Middle frontal gyrus (tissue), 1 donor: Measurements from ENCODE around the gene ATPAF1.

ENCODE experiments used
- DNase-seq: peaks from one replicate; pipeline ENCODE4 v3.0.0-alpha.2; 2015; ENCODE audit warnings: low spot score; ENCODE audit errors: extremely low spot score

Gene ATPAF1

DNA sequence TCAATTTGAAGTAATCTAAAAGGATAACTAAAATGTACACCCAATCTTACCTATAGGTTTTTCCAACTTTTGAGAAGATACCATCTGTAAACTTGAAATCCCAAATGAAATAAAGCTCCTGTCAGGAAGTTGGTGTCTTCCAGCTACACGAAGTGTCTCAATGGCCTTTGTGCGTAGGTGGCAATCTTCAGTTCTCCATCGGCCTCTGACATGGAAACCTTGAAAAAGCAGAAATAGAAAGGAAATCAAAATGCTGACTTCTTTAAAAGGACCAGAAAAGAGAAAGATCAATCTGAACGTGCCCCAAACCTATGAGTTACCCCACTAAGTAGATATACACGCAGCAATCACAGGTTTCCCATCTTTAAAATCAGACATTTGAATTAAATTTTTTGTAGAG lies 74.1 kb downstream of the ATPAF1 start:
- DNase-seq: no peak

- no peak for DNase-seq
Observed at GRCh38 chr1:46592823-46593222, 75.3 kb downstream of the ATPAF1 start.

- no peak for DNase-seq
Observed at GRCh38 chr1:46589529-46589928, 78.6 kb downstream of the ATPAF1 start.

DNA sequence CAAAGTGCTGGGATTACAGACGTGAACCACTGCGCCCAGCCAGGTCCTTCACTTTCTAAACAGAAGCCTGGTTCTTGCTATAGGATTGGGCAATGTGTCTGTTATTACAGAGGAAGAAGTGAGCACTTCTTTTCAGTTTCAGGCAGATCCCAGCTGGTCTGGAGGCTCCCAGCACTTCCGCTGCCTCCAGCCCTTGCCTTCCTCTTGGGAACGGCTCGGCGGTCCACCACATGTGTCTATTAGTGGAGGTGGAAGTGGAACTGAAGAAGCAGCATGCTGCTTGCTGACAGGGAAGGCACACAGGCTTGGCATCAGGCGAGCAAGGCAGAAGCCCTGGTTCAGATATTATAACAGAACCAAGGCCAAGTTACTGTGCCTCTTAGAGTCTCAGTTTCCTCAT lies 81.1 kb downstream of the ATPAF1 start:
- no peak for DNase-seq

DNA sequence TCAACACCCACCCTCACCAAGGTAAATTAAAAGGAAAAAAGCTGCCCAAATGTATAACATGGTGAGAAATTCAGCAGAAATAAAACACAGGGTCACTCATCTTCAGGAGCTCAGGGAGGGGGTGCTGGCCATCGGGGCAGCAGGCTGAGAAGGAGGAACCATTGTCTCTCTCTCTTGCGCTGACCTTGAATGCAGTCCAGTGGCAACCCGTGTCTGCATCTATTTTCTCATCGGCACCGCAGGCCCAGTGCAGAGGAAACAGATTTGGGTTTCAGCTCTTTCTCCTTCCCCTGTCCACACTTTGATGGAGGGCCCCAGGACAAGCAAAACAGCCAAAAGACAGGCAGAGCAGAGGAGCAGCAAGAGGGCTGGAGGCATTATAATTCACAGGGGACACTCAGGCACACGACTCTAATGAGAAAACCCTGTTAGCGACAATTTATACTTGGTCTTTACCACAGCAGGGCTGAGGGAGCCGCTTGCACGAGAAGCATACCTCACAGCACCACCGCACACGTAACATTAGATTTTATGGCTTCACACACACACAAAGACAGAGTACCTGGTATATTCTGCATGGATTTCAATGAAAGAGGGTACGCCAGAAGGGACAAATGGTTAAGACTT lies 82.7 kb downstream of the ATPAF1 start:
- no peak for DNase-seq

DNA sequence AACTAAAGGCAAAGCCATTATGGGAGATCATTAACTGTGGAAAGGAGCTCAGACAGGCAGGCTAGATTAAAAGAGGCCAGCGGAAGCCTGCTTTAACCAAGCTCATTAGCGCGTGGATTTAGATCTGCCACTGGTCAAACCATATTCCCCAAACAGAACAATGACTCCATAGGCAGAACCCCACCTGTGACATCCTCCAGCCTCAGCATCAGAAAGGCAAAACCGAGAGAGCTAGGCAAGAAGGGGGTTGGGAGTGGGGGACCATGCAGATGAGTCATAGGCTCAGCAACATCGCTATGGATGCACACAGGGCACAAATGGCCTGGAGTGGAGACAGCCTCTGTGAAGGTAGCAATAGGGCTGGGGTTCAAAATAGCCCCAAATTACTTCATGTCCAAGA lies 84.7 kb downstream of the ATPAF1 start:
- DNase-seq: no peak

- no peak for DNase-seq
Observed at GRCh38 chr1:46582972-46583371, 85.2 kb downstream of the ATPAF1 start.
